HepG2 (cell line): Measurements from ENCODE around the gene MRRF. TPM values are rescaled to one million over a fixed set of nuclear protein-coding genes. Genes with fewer than 3 reads are reported as not detected.

ENCODE experiments used
- ATAC-seq: fragments of 200-7000 bp; cut with Tn5 transposase; 3 replicates; pipeline ENCODE4 v1.9.1; 2020; ENCODE audit warnings: mild to moderate bottlenecking, moderate library complexity
- BruUV-seq: library from RNA; stranded (reverse); fragments of 400-500 nt; replicated peaks from 2 replicates; lab custom pipeline; 2021; lab: Mats Ljungman, UMichigan
- CTCF ChIA-PET: fragments of 300-600 bp; formaldehyde crosslinking; extraction: SDS; loops from one replicate; lab custom pipeline; 2021; ENCODE audit warnings: low total read pairs, inconsistent platforms, low intra/inter-chr PET ratio; lab: Yijun Ruan, JAX
- POLR2A ChIA-PET: fragments of 350-600 bp; sonication (Branson Sonifier 250); formaldehyde crosslinking; loops from one replicate; lab custom pipeline; 2020; ENCODE audit warnings: antibody characterized with exemption, inconsistent platforms; lab: Yijun Ruan, JAX
- DNase-seq: peaks from one replicate; pipeline ENCODE4 v3.0.0-alpha.2; 2015; ENCODE audit warnings: low spot score
- FAIRE-seq: peaks from 3 replicates; lab custom pipeline; 2011; peaks lifted over from hg19 to GRCh38; lab: Jason Lieb, UNC
- H2AFZ ChIP-seq: one replicate; pipeline ENCODE4 v1.6.1; 2011; ENCODE audit warnings: low read length, inconsistent platforms
- H3K27ac ChIP-seq: fragments of 300-600 bp; 3 replicates; pipeline ENCODE4 v1.8.0; 2011; ENCODE audit warnings: mixed run types, mild to moderate bottlenecking, mixed read lengths, low read length, inconsistent platforms; ENCODE audit not compliant: insufficient read depth; ENCODE audit errors: extremely low read length
- H3K27me3 ChIP-seq, 2 experiments: fragments of 200-600 bp in 1 of 2; 2 replicates in 1 of 2; 3 replicates in 1 of 2; pipeline versions ENCODE4 v1.6.0 to v1.8.0; 2011; ENCODE audit warnings: low read length in 2 of 2, mild to moderate bottlenecking in 2 of 2, moderate library complexity in 2 of 2, inconsistent platforms in 1 of 2; ENCODE audit not compliant: insufficient read depth in 2 of 2, control insufficient read depth in 1 of 2
- H3K36me3 ChIP-seq, 2 experiments: fragments of 200-600 bp in 1 of 2; replicated peaks in 1 of 2; 2 replicates in 1 of 2; 3 replicates in 1 of 2; pipeline versions ENCODE4 v1.5.1 to v1.8.0; 2011; ENCODE audit warnings: low read length in 2 of 2, inconsistent platforms in 1 of 2; ENCODE audit not compliant: insufficient read depth in 2 of 2, control insufficient read depth in 1 of 2
- H3K4me1 ChIP-seq: 2 replicates; pipeline ENCODE4 v1.5.1; 2012; ENCODE audit warnings: low read length, inconsistent platforms; ENCODE audit not compliant: insufficient read depth
- H3K4me2 ChIP-seq: 2 replicates; pipeline ENCODE4 v1.6.0; 2011; ENCODE audit warnings: low read depth, low read length, inconsistent platforms
- H3K4me3 ChIP-seq, 3 experiments: fragments of 200-600 bp in 1 of 3; sonication (generic), shearing (Covaris generic) in 1 of 3; replicated peaks in 1 of 3; 2 replicates each; pipeline ENCODE4 v1.5.1; 2011 to 2016; ENCODE audit warnings: low read length in 3 of 3, inconsistent platforms in 2 of 3, low read depth in 2 of 3, mild to moderate bottlenecking in 2 of 3, control low read depth in 1 of 3, mixed read lengths in 1 of 3; ENCODE audit not compliant: insufficient read depth in 1 of 3
- H3K79me2 ChIP-seq: one replicate; pipeline ENCODE4 v1.6.1; 2011; ENCODE audit warnings: low read length, inconsistent platforms; ENCODE audit not compliant: insufficient read depth
- H3K9ac ChIP-seq: 2 replicates; pipeline ENCODE4 v1.6.0; 2011; ENCODE audit warnings: mild to moderate bottlenecking, low read depth, low read length, inconsistent platforms; ENCODE audit not compliant: insufficient read depth
- H3K9me3 ChIP-seq: 2 replicates; pipeline ENCODE4 v1.5.1; 2012; ENCODE audit warnings: mild to moderate bottlenecking, low read length
- H4K20me1 ChIP-seq: 2 replicates; pipeline ENCODE4 v1.6.0; 2011; ENCODE audit warnings: inconsistent platforms, mild to moderate bottlenecking, low read length, moderate library complexity; ENCODE audit not compliant: insufficient read depth
- BRD4 ChIP-seq: sonication (generic); formaldehyde crosslinking; IDR thresholded peaks from 2 replicates; pipeline ENCODE4 v1.4.0; 2020; ENCODE audit warnings: missing genetic modification reagents
- JUND ChIP-seq: sonication (generic); formaldehyde crosslinking; IDR thresholded peaks from 2 replicates; pipeline ENCODE4 v1.8.0; 2022; ENCODE audit warnings: mild to moderate bottlenecking, missing genetic modification reagents
- KLF9 ChIP-seq: IDR thresholded peaks from 2 replicates; pipeline ENCODE4 v1.6.1; 2016; ENCODE audit warnings: low read depth
- MIER2 ChIP-seq: IDR thresholded peaks from 2 replicates; pipeline ENCODE4 v1.6.1; 2016; ENCODE audit warnings: missing biosample characterization, missing genetic modification reagents
- MXD4 ChIP-seq: IDR thresholded peaks from 2 replicates; pipeline ENCODE4 v1.6.1; 2016; ENCODE audit warnings: mild to moderate bottlenecking, missing biosample characterization, missing genetic modification reagents
- NPAS2 ChIP-seq: sonication (generic); formaldehyde crosslinking; IDR thresholded peaks from 2 replicates; pipeline ENCODE4 v1.8.0; 2022; ENCODE audit warnings: mild to moderate bottlenecking, missing genetic modification reagents, borderline replicate concordance
- SOX5 ChIP-seq: IDR thresholded peaks from 2 replicates; pipeline ENCODE4 v1.6.1; 2016; ENCODE audit warnings: borderline replicate concordance
- ZNF558 ChIP-seq: sonication (generic); formaldehyde crosslinking; IDR thresholded peaks from 2 replicates; pipeline ENCODE4 v1.9.0; 2022; ENCODE audit warnings: mild to moderate bottlenecking, missing genetic modification reagents, borderline replicate concordance
- ZNF780A ChIP-seq: sonication (generic); formaldehyde crosslinking; IDR thresholded peaks from 2 replicates; pipeline ENCODE4 v1.8.0; 2022; ENCODE audit warnings: mild to moderate bottlenecking, missing genetic modification reagents, moderate library complexity
- WGBS: methylation state at CpG from one replicate; pipeline ENCODE4 v1.1.6; 2017; ENCODE audit warnings: low lambda C conversion rate; 5-methylcytosine and 5-hydroxymethylcytosine counted together
- in situ Hi-C: cut with HindIII; loops from 2 replicates; pipeline ENCODE4 v1.10.0; 2017; ENCODE audit warnings: low pct_unique_long_range_greater_than_20kb; ENCODE audit not compliant: extremely low pct_ligation_motif_present
- intact Hi-C: fragments of 100-400 bp; cut with micrococcal nuclease; formaldehyde crosslinking; loops from one replicate; pipeline ENCODE4 v1.10.0; 2022; ENCODE audit not compliant: unreplicated experiment
- polyA plus RNA-seq, 8 experiments: library from polyadenylated mRNA; depleted of rRNA in 3 of 8; stranded (reverse) in 7 of 8; unstranded in 1 of 8; fragments of >200 nt; fragmentation: Illumina TruSeq in 4 of 8; extraction: Trizol in 4 of 8; gene quantifications; 2 replicates each; pipeline versions ENCODE4 v1.2.1 to v1.2.3, GENCODE V29; 2011 to 2016; ENCODE audit warnings: low read depth in 4 of 8, missing spikeins in 1 of 8, mixed read lengths in 1 of 8; ENCODE audit not compliant: insufficient read depth in 1 of 8
- total RNA-seq, 5 experiments: library from RNA; depleted of rRNA; stranded (reverse); fragments of >200 nt; fragmentation: Illumina TruSeq; extraction: Trizol; gene quantifications; 2 replicates each; pipeline ENCODE4 v1.2.3, GENCODE V29; 2016; ENCODE audit warnings: low read depth in 1 of 5
- TF ChIP-seq, protein P1 (sequence below): sonication (generic); formaldehyde crosslinking; conservative IDR thresholded peaks from 2 replicates; pipeline ENCODE4 v1.4.0; 2020; ENCODE audit warnings: mild to moderate bottlenecking, missing genetic modification reagents, moderate library complexity
- TF ChIP-seq, protein P2 (sequence below): sonication (generic); formaldehyde crosslinking; IDR thresholded peaks from 2 replicates; pipeline ENCODE4 v1.4.0; 2020; ENCODE audit warnings: missing genetic modification reagents, mild to moderate bottlenecking, borderline replicate concordance

MRRF gene
- total and polyA plus RNA-seq, 2 of the 13 experiments (the other 11 are each of a cell fraction or from before 2014, with no cell fraction given), result 37.3 to 44.3 TPM

DNA sequence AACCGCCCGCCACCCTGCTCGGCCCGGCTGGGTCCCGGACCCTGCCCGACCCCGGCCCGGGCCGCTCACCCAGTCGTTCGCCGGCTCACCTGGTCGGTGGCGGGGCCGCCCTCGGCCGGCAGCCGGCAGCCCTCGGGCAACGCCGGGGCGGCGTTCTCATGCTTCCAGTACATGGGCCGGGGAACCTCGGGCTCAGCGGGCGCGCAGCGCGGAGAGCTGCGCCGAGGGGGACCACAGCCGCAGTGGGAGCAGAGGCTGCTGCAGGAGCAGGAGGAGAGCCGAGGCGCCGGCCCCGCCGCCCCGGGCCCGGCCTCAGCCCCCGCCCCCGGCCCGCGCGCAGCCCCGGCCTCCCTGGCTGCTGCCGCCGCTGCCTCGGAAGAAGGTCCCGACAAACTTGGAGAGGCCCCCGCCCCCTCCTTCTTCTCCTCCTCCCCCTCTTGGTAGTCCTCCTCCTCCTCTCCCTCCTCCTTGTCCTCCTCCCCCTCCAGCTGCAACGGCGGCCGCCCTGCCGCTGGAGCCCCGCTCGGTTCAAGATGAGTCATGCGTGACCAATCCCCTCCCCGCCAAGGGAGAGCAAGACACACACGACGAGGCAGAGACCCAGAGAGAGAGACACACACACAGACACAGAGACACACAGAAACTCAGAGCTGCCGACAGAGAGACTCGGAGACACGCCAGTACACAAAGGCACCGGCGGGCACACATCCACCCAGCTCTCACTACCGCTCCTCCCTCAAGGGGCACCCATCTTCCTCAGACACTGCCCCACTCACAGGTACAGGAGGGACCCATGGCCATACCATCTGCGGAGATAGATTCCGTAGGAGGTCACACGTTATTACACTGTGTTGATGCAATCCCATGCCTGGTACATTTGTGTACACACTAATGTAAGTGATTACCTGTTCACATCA is 35.9 kb upstream of the MRRF start, which contains the start of gene LHX6 (continued):
- TF ChIP-seq MXD4 (CRISPR knock-in tag), result no peak

DNA sequence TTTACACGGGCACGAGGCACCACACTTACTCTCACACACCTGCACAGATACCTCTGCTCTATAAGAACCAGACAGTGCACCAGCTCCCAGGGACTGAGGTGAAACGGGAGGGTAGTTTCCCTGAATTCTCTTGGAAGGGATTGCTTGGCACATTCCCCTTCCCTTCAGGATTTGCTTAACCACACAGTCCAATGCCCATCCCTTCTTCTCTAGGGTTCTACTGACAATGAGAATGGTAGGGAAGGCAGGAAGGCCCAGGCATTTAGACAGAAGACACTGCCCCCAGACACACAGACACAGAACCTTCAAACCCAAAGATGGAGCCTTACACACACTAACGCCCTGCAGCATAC is 35.2 kb upstream of the MRRF start:
- POLR2A ChIA-PET, result interaction anchor here (1.5 kb wide), 1 partner anchor 35 kb away, joined by 3 read pairs; the partner anchor contains the start of genes MRRF and RBM18
- H3K4me2 ChIP-seq, result no peak overlapping the region
- no peak overlapping the region for H3K9ac ChIP-seq
- WGBS, result 36% methylated on average over 4 of the region's 4 CpGs
- no peaks in the 10 kb centered on the region for H4K20me1 ChIP-seq
- BruUV-seq, result no TSS peak
- no peak overlapping the region for H3K27ac ChIP-seq
- no peak overlapping the region for H2AFZ ChIP-seq
- H3K4me1 ChIP-seq, result peaks cover 6% of the 10 kb centered on the region; the same call in 1 of the 2 replicates
- H3K4me3 ChIP-seq, result no peak overlapping the region
- TF ChIP-seq KLF9 (CRISPR knock-in tag) (no peak), MIER2 (CRISPR knock-in tag) (no peak), NPAS2 (CRISPR knock-in tag) (no peak), BRD4 (CRISPR knock-in tag) (no peak), ZNF558 (CRISPR knock-in tag) (no peak), JUND (CRISPR knock-in tag) (no peak), SOX5 (CRISPR knock-in tag) (no peak), ZNF780A (CRISPR knock-in tag) (no peak)
- TF ChIP-seq, protein P1, sequence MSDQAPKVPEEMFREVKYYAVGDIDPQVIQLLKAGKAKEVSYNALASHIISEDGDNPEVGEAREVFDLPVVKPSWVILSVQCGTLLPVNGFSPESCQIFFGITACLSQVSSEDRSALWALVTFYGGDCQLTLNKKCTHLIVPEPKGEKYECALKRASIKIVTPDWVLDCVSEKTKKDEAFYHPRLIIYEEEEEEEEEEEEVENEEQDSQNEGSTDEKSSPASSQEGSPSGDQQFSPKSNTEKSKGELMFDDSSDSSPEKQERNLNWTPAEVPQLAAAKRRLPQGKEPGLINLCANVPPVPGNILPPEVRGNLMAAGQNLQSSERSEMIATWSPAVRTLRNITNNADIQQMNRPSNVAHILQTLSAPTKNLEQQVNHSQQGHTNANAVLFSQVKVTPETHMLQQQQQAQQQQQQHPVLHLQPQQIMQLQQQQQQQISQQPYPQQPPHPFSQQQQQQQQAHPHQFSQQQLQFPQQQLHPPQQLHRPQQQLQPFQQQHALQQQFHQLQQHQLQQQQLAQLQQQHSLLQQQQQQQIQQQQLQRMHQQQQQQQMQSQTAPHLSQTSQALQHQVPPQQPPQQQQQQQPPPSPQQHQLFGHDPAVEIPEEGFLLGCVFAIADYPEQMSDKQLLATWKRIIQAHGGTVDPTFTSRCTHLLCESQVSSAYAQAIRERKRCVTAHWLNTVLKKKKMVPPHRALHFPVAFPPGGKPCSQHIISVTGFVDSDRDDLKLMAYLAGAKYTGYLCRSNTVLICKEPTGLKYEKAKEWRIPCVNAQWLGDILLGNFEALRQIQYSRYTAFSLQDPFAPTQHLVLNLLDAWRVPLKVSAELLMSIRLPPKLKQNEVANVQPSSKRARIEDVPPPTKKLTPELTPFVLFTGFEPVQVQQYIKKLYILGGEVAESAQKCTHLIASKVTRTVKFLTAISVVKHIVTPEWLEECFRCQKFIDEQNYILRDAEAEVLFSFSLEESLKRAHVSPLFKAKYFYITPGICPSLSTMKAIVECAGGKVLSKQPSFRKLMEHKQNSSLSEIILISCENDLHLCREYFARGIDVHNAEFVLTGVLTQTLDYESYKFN, result no peak
- TF ChIP-seq, protein P2, sequence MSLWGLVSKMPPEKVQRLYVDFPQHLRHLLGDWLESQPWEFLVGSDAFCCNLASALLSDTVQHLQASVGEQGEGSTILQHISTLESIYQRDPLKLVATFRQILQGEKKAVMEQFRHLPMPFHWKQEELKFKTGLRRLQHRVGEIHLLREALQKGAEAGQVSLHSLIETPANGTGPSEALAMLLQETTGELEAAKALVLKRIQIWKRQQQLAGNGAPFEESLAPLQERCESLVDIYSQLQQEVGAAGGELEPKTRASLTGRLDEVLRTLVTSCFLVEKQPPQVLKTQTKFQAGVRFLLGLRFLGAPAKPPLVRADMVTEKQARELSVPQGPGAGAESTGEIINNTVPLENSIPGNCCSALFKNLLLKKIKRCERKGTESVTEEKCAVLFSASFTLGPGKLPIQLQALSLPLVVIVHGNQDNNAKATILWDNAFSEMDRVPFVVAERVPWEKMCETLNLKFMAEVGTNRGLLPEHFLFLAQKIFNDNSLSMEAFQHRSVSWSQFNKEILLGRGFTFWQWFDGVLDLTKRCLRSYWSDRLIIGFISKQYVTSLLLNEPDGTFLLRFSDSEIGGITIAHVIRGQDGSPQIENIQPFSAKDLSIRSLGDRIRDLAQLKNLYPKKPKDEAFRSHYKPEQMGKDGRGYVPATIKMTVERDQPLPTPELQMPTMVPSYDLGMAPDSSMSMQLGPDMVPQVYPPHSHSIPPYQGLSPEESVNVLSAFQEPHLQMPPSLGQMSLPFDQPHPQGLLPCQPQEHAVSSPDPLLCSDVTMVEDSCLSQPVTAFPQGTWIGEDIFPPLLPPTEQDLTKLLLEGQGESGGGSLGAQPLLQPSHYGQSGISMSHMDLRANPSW (CRISPR knock-in tag), result no peak
- TF ChIP-seq, all 625 proteins: peak for 0
- Histone ChIP-seq H3K9me3 (no peaks in the 10 kb centered on the region), H3K36me3 (no peaks in the 10 kb centered on the region), H3K27me3 (peaks cover 13 to 88% of the 10 kb centered on the region in 2 experiments), H3K79me2 (no peaks in the 10 kb centered on the region)
- FAIRE-seq, result no peak
- no peak for DNase-seq
- ATAC-seq, result no peak
- in situ Hi-C loops, result no loop called here
- CTCF ChIA-PET, result no interaction called here
- intact Hi-C loops, result no loop called here
